ENCODE data around the gene ATP13A2. TPM values are rescaled to one million over a fixed set of nuclear protein-coding genes. Genes with fewer than 3 reads are reported as not detected.

Gene ATP13A2
- total RNA-seq, 3 donors from 2014 or later (not counting 1 experiment from before 2014, with no cell fraction given), result 38.7 to 53.6 (median 42.8) TPM

DNA sequence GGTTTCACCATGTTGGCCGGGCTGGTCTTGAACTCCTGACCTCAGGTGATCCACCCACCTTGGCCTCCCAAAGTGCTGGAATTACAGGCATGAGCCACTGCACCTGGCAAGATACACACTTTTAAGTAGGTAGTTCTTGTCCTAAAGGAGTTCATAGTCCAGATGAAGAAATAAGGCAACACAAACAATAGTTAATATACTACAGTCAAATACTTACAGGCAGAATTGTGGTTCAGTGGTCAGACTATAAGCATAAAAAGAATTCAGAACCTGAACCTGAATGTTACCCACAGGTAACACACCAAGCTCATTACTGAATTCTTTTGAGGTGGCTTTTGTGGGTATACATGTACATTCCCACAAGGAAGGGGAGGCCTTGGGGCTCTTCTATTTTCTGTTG, 40.3 kb upstream of the ATP13A2 start:
- H3K9me3 Mint-ChIP-seq, result no peaks in the 10 kb centered on the region
- H3K36me3 Mint-ChIP-seq, result no peaks in the 10 kb centered on the region
- H3K27ac Mint-ChIP-seq, result peak overlapping the region; percentile 97 to 98
- intact Hi-C loops (cut with micrococcal nuclease), result loop anchor here (5.0 kb wide), 1 partner anchor 145 kb away; no protein-coding TSS in a partner anchor
- peaks cover 12% of the 10 kb centered on the region for H3K4me1 ChIP-seq (ENCODE audit: control insufficient read depth, insufficient read depth, low read length)
- no peak overlapping the region for H3K4me3 Mint-ChIP-seq
- H3K4me3 ChIP-seq (ENCODE audit: low read length), result no peak overlapping the region
- H3K4me1 Mint-ChIP-seq, result peaks cover 7 to 22% of the 10 kb centered on the region in 2 donors
- no peak overlapping the region for H3K27ac ChIP-seq (ENCODE audit: low read length)
- ATAC-seq, result no peak
- peaks cover 14% of the 10 kb centered on the region for H3K36me3 ChIP-seq (ENCODE audit: control insufficient read depth, insufficient read depth, low read length)
- H3K27me3 ChIP-seq (ENCODE audit: control insufficient read depth, insufficient read depth, low read length), result no peaks in the 10 kb centered on the region
- 100% methylated on average over 1 of the region's 1 CpG for WGBS (ENCODE audit: insufficient coverage)
- no peak for TF ChIP-seq CTCF (IDR thresholded peaks at IDR 0.05)
- H3K9me3 ChIP-seq (ENCODE audit: control insufficient read depth, insufficient read depth, low read length), result no peaks in the 10 kb centered on the region
- no peak for DNase-seq
- no peaks in the 10 kb centered on the region for H3K27me3 Mint-ChIP-seq (ENCODE audit: low read depth in 2 of 2)

GRCh38 chr1:17047924-17048323, 36.2 kb upstream of the ATP13A2 start:
- TF ChIP-seq CTCF (IDR thresholded peaks at IDR 0.05), result no peak
- DNase-seq (no peak), ATAC-seq (no peak)
- Mint-ChIP-seq H3K27me3 (ENCODE audit: low read depth in 2 of 2) (no peaks in the 10 kb centered on the region), H3K9me3 (no peaks in the 10 kb centered on the region), H3K27ac (no peak overlapping the region), H3K4me1 (peaks cover 5 to 24% of the 10 kb centered on the region in 2 donors), H3K4me3 (no peak overlapping the region), H3K36me3 (no peaks in the 10 kb centered on the region)
- H3K36me3 ChIP-seq (ENCODE audit: control insufficient read depth, insufficient read depth, low read length), result peaks cover 32% of the 10 kb centered on the region
- H3K27ac ChIP-seq (ENCODE audit: low read length), result no peak overlapping the region
- H3K9me3 ChIP-seq (ENCODE audit: control insufficient read depth, insufficient read depth, low read length), result no peaks in the 10 kb centered on the region
- intact Hi-C loops (cut with micrococcal nuclease), result no loop called here
- 90% methylated on average over 4 of the region's 5 CpGs for WGBS (ENCODE audit: insufficient coverage)
- H3K27me3 ChIP-seq (ENCODE audit: control insufficient read depth, insufficient read depth, low read length), result no peaks in the 10 kb centered on the region
- peaks cover 2% of the 10 kb centered on the region for H3K4me1 ChIP-seq (ENCODE audit: control insufficient read depth, insufficient read depth, low read length)
- H3K4me3 ChIP-seq (ENCODE audit: low read length), result no peak overlapping the region

- Histone ChIP-seq H3K9me3 (ENCODE audit: control insufficient read depth, insufficient read depth, low read length) (no peaks in the 10 kb centered on the region), H3K36me3 (ENCODE audit: control insufficient read depth, insufficient read depth, low read length) (peaks cover 43% of the 10 kb centered on the region), H3K4me3 (ENCODE audit: low read length) (no peak overlapping the region), H3K27ac (ENCODE audit: low read length) (no peak overlapping the region), H3K27me3 (ENCODE audit: control insufficient read depth, insufficient read depth, low read length) (no peaks in the 10 kb centered on the region), H3K4me1 (ENCODE audit: control insufficient read depth, insufficient read depth, low read length) (no peaks in the 10 kb centered on the region)
- Mint-ChIP-seq H3K27me3 (ENCODE audit: low read depth in 2 of 2) (no peaks in the 10 kb centered on the region), H3K9me3 (no peaks in the 10 kb centered on the region), H3K27ac (peak overlapping the region in 1 of 2 donors; percentile 79), H3K4me1 (peaks cover 5 to 17% of the 10 kb centered on the region in 2 donors), H3K4me3 (no peak overlapping the region), H3K36me3 (no peaks in the 10 kb centered on the region)
- DNase-seq (no peak), ATAC-seq (no peak)
- 89% methylated on average over 2 of the region's 3 CpGs for WGBS (ENCODE audit: insufficient coverage)
- no peak for TF ChIP-seq CTCF (IDR thresholded peaks at IDR 0.05)
- intact Hi-C loops (cut with micrococcal nuclease), result loop anchor here (1.0 kb wide), 1 partner anchor 95 kb away; no protein-coding TSS in a partner anchor
These were observed 34.6 kb upstream of the ATP13A2 start for GRCh38 chr1:17046334-17046657.

Measured in natural killer cell (primary cell).